SJSA1 (cell line): ENCODE data around the gene MAP3K10. TPM values are rescaled to one million over a fixed set of nuclear protein-coding genes. Genes with fewer than 3 reads are reported as not detected.
"Not testable (repeated sequence)": the region's sequence is repeated elsewhere in the genome, so short reads cannot be mapped to it uniquely, and the experiment has no call there.

Experiments used
- DNase-seq, 2 experiments: peaks; one replicate each; pipeline ENCODE4 v3.0.0-alpha.2; 2015 to 2020; ENCODE audit warnings: low spot score in 2 of 2, low read depth in 1 of 2
- H3K27ac ChIP-seq: fragments of 250-450 bp; sonication (Bioruptor Pico); 2 replicates; pipeline ENCODE4 v1.5.1; 2020; ENCODE audit warnings: mild to moderate bottlenecking, moderate library complexity
- H3K27me3 ChIP-seq: fragments of 250-450 bp; sonication (Bioruptor Pico); replicated peaks from 2 replicates; pipeline ENCODE4 v1.5.1; 2020; ENCODE audit warnings: mild to moderate bottlenecking, moderate library complexity
- H3K36me3 ChIP-seq: fragments of 250-450 bp; sonication (Bioruptor Pico); 2 replicates; pipeline ENCODE4 v1.5.1; 2020; ENCODE audit warnings: mild to moderate bottlenecking
- H3K4me1 ChIP-seq: fragments of 250-450 bp; sonication (Bioruptor Pico); replicated peaks from 2 replicates; pipeline ENCODE4 v1.6.1; 2021; ENCODE audit warnings: mild to moderate bottlenecking
- H3K4me3 ChIP-seq: fragments of 250-450 bp; sonication (Bioruptor Pico); 2 replicates; pipeline ENCODE4 v1.5.1; 2020; ENCODE audit warnings: mild to moderate bottlenecking
- H3K9me3 ChIP-seq: fragments of 250-450 bp; sonication (Bioruptor Pico); replicated peaks from 2 replicates; pipeline ENCODE4 v1.5.1; 2020; ENCODE audit warnings: mild to moderate bottlenecking
- total RNA-seq: library from RNA; depleted of rRNA; stranded (reverse); fragments of >200 nt; shearing (Covaris generic); gene quantifications from 2 replicates; pipeline ENCODE4 v1.2.3, GENCODE V29; 2014; rRNA removed

MAP3K10 gene
- total RNA-seq: 6.6 and 7.4 TPM in 2 replicates

- Histone ChIP-seq H3K36me3 (no peaks in the 10 kb centered on the region), H3K4me3 (peak within 1 kb of the TSS; percentile 78), H3K9me3 (no peaks in the 10 kb centered on the region; the same call in 1 of the 2 replicates), H3K4me1 (peaks cover 8% of the 10 kb centered on the region), H3K27ac (peak within 1 kb of the TSS; percentile 74), H3K27me3 (no peaks in the 10 kb centered on the region)
- DNase-seq: peak; percentile 83 to 87
Measured at GRCh38 chr19:40190891-40191835, at the start of gene MAP3K10. Gene MAP3K10, plus strand, starts transcription at chr19:40191426. Its CDS starts 606 bp downstream, at chr19:40192032.

- Histone ChIP-seq H3K27ac (no peak overlapping the region), H3K27me3 (peaks cover 6% of the 10 kb centered on the region; the same call in 1 of the 2 replicates), H3K4me3 (no peak overlapping the region), H3K4me1 (no peaks in the 10 kb centered on the region), H3K36me3 (no peaks in the 10 kb centered on the region), H3K9me3 (no peaks in the 10 kb centered on the region)
- DNase-seq: no peak
Measured at GRCh38 chr19:40141551-40141950, 49.7 kb upstream of the MAP3K10 start.

- Histone ChIP-seq H3K36me3 (no peaks in the 10 kb centered on the region), H3K27ac (no peak overlapping the region), H3K27me3 (peaks cover 6% of the 10 kb centered on the region; the same call in 1 of the 2 replicates), H3K9me3 (no peaks in the 10 kb centered on the region), H3K4me3 (no peak overlapping the region), H3K4me1 (peaks cover 4% of the 10 kb centered on the region)
- no peak for DNase-seq
Measured at GRCh38 chr19:40143612-40144011, 47.6 kb upstream of the MAP3K10 start.

GRCh38 chr19:40144151-40144550 is 47.1 kb upstream of the MAP3K10 start:
- Histone ChIP-seq H3K27me3 (peaks cover 6% of the 10 kb centered on the region; the same call in 1 of the 2 replicates), H3K4me1 (peaks cover 4% of the 10 kb centered on the region), H3K4me3 (no peak overlapping the region), H3K36me3 (no peaks in the 10 kb centered on the region), H3K9me3 (no peaks in the 10 kb centered on the region), H3K27ac (no peak overlapping the region)
- no peak for DNase-seq

- peaks cover 6% of the 10 kb centered on the region; the same call in 1 of the 2 replicates for H3K27me3 ChIP-seq
- peak in 1 of 2 experiments; percentile 8 for DNase-seq
- no peaks in the 10 kb centered on the region for H3K36me3 ChIP-seq
- no peaks in the 10 kb centered on the region for H3K9me3 ChIP-seq
- no peak overlapping the region for H3K27ac ChIP-seq
- peaks cover 4% of the 10 kb centered on the region for H3K4me1 ChIP-seq
- H3K4me3 ChIP-seq: no peak overlapping the region
Measured at GRCh38 chr19:40144947-40145748, 46.1 kb upstream of the MAP3K10 start.

GRCh38 chr19:40145749-40146029 is 45.5 kb upstream of the MAP3K10 start:
- H3K4me3 ChIP-seq, H3K27me3 ChIP-seq, H3K9me3 ChIP-seq, H3K4me1 ChIP-seq, H3K36me3 ChIP-seq, H3K27ac ChIP-seq: not testable (repeated sequence)
- DNase-seq: peak in 1 of 2 experiments; percentile 13

GRCh38 chr19:40147338-40147692 is 43.9 kb upstream of the MAP3K10 start:
- Histone ChIP-seq H3K4me1 (peaks cover 4% of the 10 kb centered on the region), H3K9me3 (0 out of 2 replicates have a peak, but pooled peaks cover 2% of the 10 kb centered on the region), H3K4me3 (no peak overlapping the region), H3K27me3 (no peaks in the 10 kb centered on the region), H3K36me3 (no peaks in the 10 kb centered on the region), H3K27ac (no peak overlapping the region)
- peak in 1 of 2 experiments; percentile 16 for DNase-seq

GRCh38 chr19:40147693-40148347 is 43.4 kb upstream of the MAP3K10 start:
- 0 out of 2 replicates have a peak, but pooled peaks cover 2% of the 10 kb centered on the region for H3K9me3 ChIP-seq
- H3K4me1 ChIP-seq: peaks cover 4% of the 10 kb centered on the region
- H3K27ac ChIP-seq: no peak overlapping the region
- peak; percentile 12 to 39 for DNase-seq
- no peaks in the 10 kb centered on the region for H3K27me3 ChIP-seq
- no peak overlapping the region for H3K4me3 ChIP-seq
- no peaks in the 10 kb centered on the region for H3K36me3 ChIP-seq

- H3K36me3 ChIP-seq: no peaks in the 10 kb centered on the region
- no peaks in the 10 kb centered on the region for H3K27me3 ChIP-seq
- H3K4me3 ChIP-seq: no peak overlapping the region
- H3K4me1 ChIP-seq: peaks cover 4% of the 10 kb centered on the region
- no peak for DNase-seq
- 0 out of 2 replicates have a peak, but pooled peaks cover 2% of the 10 kb centered on the region for H3K9me3 ChIP-seq
- H3K27ac ChIP-seq: no peak overlapping the region
Measured at GRCh38 chr19:40149501-40149900, 41.7 kb upstream of the MAP3K10 start.

GRCh38 chr19:40150170-40150569 is 41.1 kb upstream of the MAP3K10 start:
- H3K4me1 ChIP-seq: peaks cover 4% of the 10 kb centered on the region
- H3K27ac ChIP-seq: no peak overlapping the region
- H3K9me3 ChIP-seq: peaks cover 3% of the 10 kb centered on the region; the same call in 1 of the 2 replicates
- no peak overlapping the region for H3K4me3 ChIP-seq
- peak in 1 of 2 experiments; percentile 16 for DNase-seq
- no peaks in the 10 kb centered on the region for H3K36me3 ChIP-seq
- no peaks in the 10 kb centered on the region for H3K27me3 ChIP-seq

- H3K4me3 ChIP-seq: no peak overlapping the region
- no peaks in the 10 kb centered on the region for H3K27me3 ChIP-seq
- no peaks in the 10 kb centered on the region for H3K36me3 ChIP-seq
- H3K4me1 ChIP-seq: no peaks in the 10 kb centered on the region
- H3K9me3 ChIP-seq: peaks cover 7% of the 10 kb centered on the region; the same call in 1 of the 2 replicates
- DNase-seq: no peak
- no peak overlapping the region for H3K27ac ChIP-seq
Measured at GRCh38 chr19:40154121-40154680, 37.0 kb upstream of the MAP3K10 start.

- H3K27me3 ChIP-seq: no peaks in the 10 kb centered on the region
- H3K4me1 ChIP-seq: no peaks in the 10 kb centered on the region
- H3K9me3 ChIP-seq: peaks cover 7% of the 10 kb centered on the region; the same call in 1 of the 2 replicates
- no peak overlapping the region for H3K4me3 ChIP-seq
- H3K27ac ChIP-seq: no peak overlapping the region
- H3K36me3 ChIP-seq: no peaks in the 10 kb centered on the region
- DNase-seq: no peak
Measured at GRCh38 chr19:40155749-40156265, 35.4 kb upstream of the MAP3K10 start.

GRCh38 chr19:40157059-40157458 is 34.2 kb upstream of the MAP3K10 start:
- peaks cover 5% of the 10 kb centered on the region; the same call in 1 of the 2 replicates for H3K9me3 ChIP-seq
- no peak overlapping the region for H3K27ac ChIP-seq
- no peaks in the 10 kb centered on the region for H3K4me1 ChIP-seq
- H3K4me3 ChIP-seq: no peak overlapping the region
- no peaks in the 10 kb centered on the region for H3K27me3 ChIP-seq
- no peaks in the 10 kb centered on the region for H3K36me3 ChIP-seq
- no peak for DNase-seq
